GM12878 (cell line): ENCODE measurements around the gene TUBGCP2. TPM values are rescaled to one million over a fixed set of nuclear protein-coding genes. Genes with fewer than 3 reads are reported as not detected.

Source experiments
- CBFB ChIP-seq: IDR thresholded peaks from 2 replicates; pipeline ENCODE4 v1.6.1; 2016; ENCODE audit warnings: antibody characterized with exemption, low read depth
- CBX3 ChIP-seq: fragments of 200-600 bp; sonication (generic); IDR thresholded peaks from 2 replicates; pipeline ENCODE4 v1.6.1; 2016; ENCODE audit warnings: low read depth, borderline replicate concordance
- CUX1 ChIP-seq: IDR thresholded peaks from 2 replicates; pipeline ENCODE4 v1.6.1; 2012; ENCODE audit warnings: improper control_type of control experiment, low read depth, low read length; ENCODE audit not compliant: insufficient replicate concordance
- E2F4 ChIP-seq: IDR thresholded peaks from 2 replicates; pipeline ENCODE4 v1.6.1; 2012; ENCODE audit warnings: low read depth, low read length, improper control_type of control experiment
- FOS ChIP-seq: IDR thresholded peaks from 3 replicates; pipeline ENCODE4 v1.6.1; 2011; ENCODE audit warnings: borderline replicate concordance; ENCODE audit not compliant: insufficient read length; ENCODE audit errors: extremely low read depth
- GATAD2B ChIP-seq: fragments of 450-650 bp; conservative IDR thresholded peaks from 2 replicates; pipeline ENCODE4 v1.6.1; 2017; ENCODE audit warnings: low read depth, mild to moderate bottlenecking, moderate library complexity
- IRF3 ChIP-seq: fragments of 450-650 bp; IDR thresholded peaks from 2 replicates; pipeline ENCODE4 v1.6.1; 2014; ENCODE audit warnings: mild to moderate bottlenecking
- polyA plus RNA-seq, 11 experiments: library from polyadenylated mRNA; depleted of rRNA in 4 of 11; unstranded in 6 of 11; stranded (reverse) in 5 of 11; fragments of >200 nt; fragmentation: Nextera tagmentation in 4 of 11; fragmentation: Illumina TruSeq in 1 of 11; extraction: Ambion mirVana in 4 of 11; extraction: Trizol in 1 of 11; gene quantifications; 1 replicate in 1 of 11; 2 replicates in 10 of 11; pipeline versions ENCODE4 v1.2.1 to v1.2.3, GENCODE V29; 2011 to 2016; ENCODE audit warnings: inconsistent platforms in 2 of 11, missing spikeins in 2 of 11, low read depth in 1 of 11
- total RNA-seq, 4 experiments: library from RNA; depleted of rRNA in 3 of 4; stranded (reverse); fragments of >200 nt in 3 of 4; fragmentation: Illumina TruSeq in 1 of 4; extraction: Trizol in 1 of 4; gene quantifications; 2 replicates each; pipeline versions ENCODE4 v1.2.1 to v1.2.3, GENCODE V29; 2013 to 2021

The TUBGCP2 gene
- total and polyA plus RNA-seq, 10 of the 15 experiments (the other 5 are each of a cell fraction or from before 2014, with no cell fraction given) = 4.8 to 47.1 (median 34.7) TPM

- TF ChIP-seq CUX1 = no peak
- no peak for TF ChIP-seq CBX3
- no peak for TF ChIP-seq GATAD2B
- TF ChIP-seq IRF3 = no peak
- TF ChIP-seq E2F4 = no peak
- no peak for TF ChIP-seq CBFB
- no peak for TF ChIP-seq FOS
Observed at GRCh38 chr10:133269367-133269766, 39.3 kb downstream of the TUBGCP2 start (continued).
